H9 (cell line): ENCODE results near the gene NLRP12. TPM values are rescaled to one million over a fixed set of nuclear protein-coding genes. Genes with fewer than 3 reads are reported as not detected.
"Not testable (repeated sequence)": the region's sequence is repeated elsewhere in the genome, so short reads cannot be mapped to it uniquely, and the experiment has no call there.

ENCODE experiments used
- DNase-seq: peaks from one replicate; pipeline ENCODE4 v3.0.0-alpha.2; 2017
- H2AFZ ChIP-seq: one replicate; pipeline ENCODE4 v1.6.1; 2013; ENCODE audit warnings: mild to moderate bottlenecking, low read length, control low read depth, moderate library complexity
- H2AK5ac ChIP-seq: 2 replicates; pipeline ENCODE4 v1.6.1; 2013; ENCODE audit warnings: low read length, control low read depth, mixed read lengths; ENCODE audit not compliant: insufficient read length
- H2BK120ac ChIP-seq: one replicate; pipeline ENCODE4 v1.6.1; 2013; ENCODE audit warnings: low read depth, mild to moderate bottlenecking, low read length, control low read depth, inconsistent platforms; ENCODE audit not compliant: poor library complexity, severe bottlenecking
- H2BK12ac ChIP-seq: 2 replicates; pipeline ENCODE4 v1.6.1; 2013; ENCODE audit warnings: low read length, control low read depth, mixed read lengths, low read depth; ENCODE audit not compliant: insufficient read length
- H2BK15ac ChIP-seq: 2 replicates; pipeline ENCODE4 v1.6.1; 2013; ENCODE audit warnings: low read depth, low read length, control low read depth
- H2BK20ac ChIP-seq: one replicate; pipeline ENCODE4 v1.6.1; 2013; ENCODE audit warnings: low read depth, mild to moderate bottlenecking, low read length, control low read depth, inconsistent platforms; ENCODE audit not compliant: poor library complexity, severe bottlenecking
- H2BK5ac ChIP-seq: 2 replicates; pipeline ENCODE4 v1.6.1; 2013; ENCODE audit warnings: low read length, control low read depth, mixed read lengths; ENCODE audit not compliant: insufficient read length
- H3K14ac ChIP-seq: 2 replicates; pipeline ENCODE4 v1.6.1; 2013; ENCODE audit warnings: low read length, control low read depth; ENCODE audit not compliant: insufficient read depth
- H3K18ac ChIP-seq: 2 replicates; pipeline ENCODE4 v1.6.1; 2013; ENCODE audit warnings: low read depth, mild to moderate bottlenecking, mixed read lengths, low read length, control low read depth; ENCODE audit not compliant: insufficient read length
- H3K23ac ChIP-seq: 2 replicates; pipeline ENCODE4 v1.6.1; 2013; ENCODE audit warnings: low read length, control low read depth, mixed read lengths, low read depth; ENCODE audit not compliant: insufficient read length
- H3K23me2 ChIP-seq: 2 replicates; pipeline ENCODE4 v1.6.1; 2013; ENCODE audit warnings: low read depth, mild to moderate bottlenecking, mixed read lengths, low read length, control low read depth; ENCODE audit not compliant: insufficient read length, poor library complexity, severe bottlenecking
- H3K27ac ChIP-seq: 2 replicates; pipeline ENCODE4 v1.5.1; 2013; ENCODE audit warnings: low read length, control low read depth, mixed read lengths, low read depth; ENCODE audit not compliant: insufficient read length
- H3K27me3 ChIP-seq: 2 replicates; pipeline ENCODE4 v1.6.1; 2013; ENCODE audit warnings: low read length, control low read depth, inconsistent platforms; ENCODE audit not compliant: insufficient read depth
- H3K4ac ChIP-seq: 2 replicates; pipeline ENCODE4 v1.6.1; 2013; ENCODE audit warnings: low read depth, mild to moderate bottlenecking, control low read depth, inconsistent platforms, low read length, moderate library complexity
- H3K4me1 ChIP-seq: 2 replicates; pipeline ENCODE4 v1.6.1; 2013; ENCODE audit warnings: low read length, control low read depth, inconsistent platforms; ENCODE audit not compliant: insufficient read depth
- H3K4me2 ChIP-seq: 2 replicates; pipeline ENCODE4 v1.6.1; 2013; ENCODE audit warnings: low read length, control low read depth, mixed read lengths; ENCODE audit not compliant: insufficient read length, insufficient read depth
- H3K56ac ChIP-seq: 2 replicates; pipeline ENCODE4 v1.6.1; 2013; ENCODE audit warnings: low read depth, mild to moderate bottlenecking, mixed read lengths, low read length, control low read depth; ENCODE audit not compliant: insufficient read length
- H3K79me1 ChIP-seq: 2 replicates; pipeline ENCODE4 v1.6.1; 2013; ENCODE audit warnings: low read depth, mild to moderate bottlenecking, moderate library complexity, low read length, control low read depth, inconsistent platforms; ENCODE audit not compliant: insufficient read depth, poor library complexity, severe bottlenecking
- H3K79me2 ChIP-seq: 2 replicates; pipeline ENCODE4 v1.6.1; 2013; ENCODE audit warnings: low read length, control low read depth, inconsistent platforms; ENCODE audit not compliant: insufficient read depth
- H3K9ac ChIP-seq: 2 replicates; pipeline ENCODE4 v1.6.1; 2013; ENCODE audit warnings: low read length, control low read depth, mixed read lengths; ENCODE audit not compliant: insufficient read length; ENCODE audit errors: extremely low read depth
- H3K9me3 ChIP-seq: one replicate; pipeline ENCODE4 v1.6.1; 2013; ENCODE audit warnings: low read depth, low read length, inconsistent platforms; ENCODE audit not compliant: control insufficient read depth
- H3T11ph ChIP-seq: one replicate; pipeline ENCODE4 v1.6.1; 2013; ENCODE audit warnings: mild to moderate bottlenecking, low read length, control low read depth, inconsistent platforms
- H4K20me1 ChIP-seq: one replicate; pipeline ENCODE4 v1.6.1; 2013; ENCODE audit not compliant: control insufficient read depth, insufficient read length, insufficient read depth
- H4K5ac ChIP-seq: 2 replicates; pipeline ENCODE4 v1.6.1; 2013; ENCODE audit warnings: low read depth, mild to moderate bottlenecking, mixed read lengths, low read length, control low read depth; ENCODE audit not compliant: insufficient read length
- H4K8ac ChIP-seq: replicated peaks from 2 replicates; pipeline ENCODE4 v1.6.1; 2013; ENCODE audit warnings: low read length, control low read depth, mixed read lengths, low read depth; ENCODE audit not compliant: insufficient read length
- H4K91ac ChIP-seq: 2 replicates; pipeline ENCODE4 v1.6.1; 2013; ENCODE audit warnings: low read depth, mild to moderate bottlenecking, moderate library complexity, mixed read lengths, low read length, control low read depth; ENCODE audit not compliant: insufficient read length
- H3K27ac Mint-ChIP-seq, 3 experiments: 2 replicates in 2 of 3; 3 replicates in 1 of 3; pipeline ENCODE4 v1.8.0; 2020 to 2021; ENCODE audit warnings: mixed read lengths in 3 of 3, mild to moderate bottlenecking in 1 of 3, moderate library complexity in 1 of 3
- H3K27me3 Mint-ChIP-seq: 2 replicates; pipeline ENCODE4 v1.8.0; 2021; ENCODE audit warnings: low read depth, mild to moderate bottlenecking, moderate library complexity, mixed read lengths
- H3K36me3 Mint-ChIP-seq, 3 experiments: 2 replicates in 2 of 3; 3 replicates in 1 of 3; pipeline ENCODE4 v1.8.0; 2020 to 2021; ENCODE audit warnings: low read depth in 3 of 3, mixed read lengths in 3 of 3; ENCODE audit not compliant: insufficient read depth in 1 of 3
- H3K4me1 Mint-ChIP-seq, 2 experiments: 2 replicates each; pipeline ENCODE4 v1.8.0; 2020; ENCODE audit warnings: mixed read lengths in 2 of 2
- H3K4me3 Mint-ChIP-seq, 2 experiments: 2 replicates in 1 of 2; 3 replicates in 1 of 2; pipeline ENCODE4 v1.8.0; 2020 to 2021; ENCODE audit warnings: mild to moderate bottlenecking in 2 of 2, mixed read lengths in 2 of 2, moderate library complexity in 1 of 2
- H3K9me3 Mint-ChIP-seq, 2 experiments: 2 replicates in 1 of 2; 3 replicates in 1 of 2; pipeline ENCODE4 v1.8.0; 2020; ENCODE audit warnings: mild to moderate bottlenecking in 2 of 2, mixed read lengths in 2 of 2, moderate library complexity in 1 of 2
- CTCF ChIP-seq: fragments of 200-600 bp; sonication (generic); conservative IDR thresholded peaks from 3 replicates; pipeline ENCODE4 v1.8.0; 2021; ENCODE audit warnings: antibody characterized with exemption, mild to moderate bottlenecking
- WGBS: extraction: QIAGEN DNeasy Blood & Tissue Kit; methylation state at CpG from one replicate; pipeline ENCODE4 v1.1.7; 2013; ENCODE audit warnings: missing lambda C conversion rate, low lambda C conversion rate, mixed read lengths; ENCODE audit not compliant: insufficient read length; ENCODE audit errors: extremely low coverage; 5-methylcytosine and 5-hydroxymethylcytosine counted together
- total RNA-seq: library from RNA; stranded (reverse); gene quantifications from 2 replicates; pipeline ENCODE4 v1.2.1, GENCODE V29; 2021

The NLRP12 gene
- total RNA-seq, 1 experiment from 2014 or later, result 4.0 TPM

- Histone ChIP-seq H4K20me1 (no peaks in the 10 kb centered on the region), H3T11ph (no peak overlapping the region), H3K4ac (no peak overlapping the region; the same call in 1 of the 2 replicates), H2AK5ac (peak overlapping the region; percentile 68), H4K91ac (no peak overlapping the region), H3K4me1 (no peaks in the 10 kb centered on the region; the same call in 1 of the 2 replicates), H2BK5ac (peak overlapping the region; percentile 44), H2BK15ac (no peak overlapping the region), H3K18ac (no peak overlapping the region), H4K8ac (no peak overlapping the region), H3K56ac (no peak overlapping the region), H3K27me3 (no peaks in the 10 kb centered on the region), H3K9ac (no peak overlapping the region), H3K27ac (peak overlapping the region; percentile 94), H2BK20ac (no peak overlapping the region), H2AFZ (no peak overlapping the region), H3K79me2 (no peaks in the 10 kb centered on the region), H3K4me2 (no peak overlapping the region), H2BK12ac (no peak overlapping the region), H4K5ac (no peak overlapping the region), H3K9me3 (no peaks in the 10 kb centered on the region), H3K14ac (no peak overlapping the region), H3K79me1 (no peaks in the 10 kb centered on the region), H3K23me2 (peaks cover under 1% of the 10 kb centered on the region), H2BK120ac (peak overlapping the region; percentile 65), H3K23ac (no peak overlapping the region)
- Mint-ChIP-seq H3K4me3 (peak overlapping the region in 1 of 2 experiments; percentile 62; a peak in 1 of 5 replicates), H3K4me1 (peaks cover 21 to 22% of the 10 kb centered on the region in 2 experiments), H3K9me3 (peaks cover 44 to 46% of the 10 kb centered on the region in 2 experiments), H3K27ac (peak overlapping the region; percentile 94 to 99 (median 99)), H3K36me3 (peaks cover 10 to 42% (median 29%) of the 10 kb centered on the region in 3 experiments), H3K27me3 (no peaks in the 10 kb centered on the region; the same call in 1 of the 2 replicates)
- peak; percentile 62 for DNase-seq
- WGBS, result no CpG with 5 or more reads among the region's 4 CpGs
- TF ChIP-seq CTCF, result no peak
Measured at GRCh38 chr19:53782698-53783097, 41.4 kb downstream of the NLRP12 start.

- H3K23me2 ChIP-seq, H2AFZ ChIP-seq, H2BK120ac ChIP-seq, H3T11ph ChIP-seq, H3K14ac ChIP-seq, H2BK20ac ChIP-seq, H3K4me3 Mint-ChIP-seq, H2BK5ac ChIP-seq, H3K27ac Mint-ChIP-seq, H3K27me3 ChIP-seq, H3K4ac ChIP-seq, H3K27me3 Mint-ChIP-seq, H3K23ac ChIP-seq, H3K9me3 ChIP-seq, H4K5ac ChIP-seq, H3K79me2 ChIP-seq, H3K56ac ChIP-seq, H3K9ac ChIP-seq, H2AK5ac ChIP-seq, H3K4me2 ChIP-seq, H2BK15ac ChIP-seq, H3K79me1 ChIP-seq, H4K8ac ChIP-seq, H4K20me1 ChIP-seq, H3K18ac ChIP-seq, H3K4me1 ChIP-seq, DNase-seq: not testable (repeated sequence)
- H3K9me3 Mint-ChIP-seq, result peaks cover 41 to 46% of the 10 kb centered on the region in 2 experiments
- no CpG with 5 or more reads among the region's 8 CpGs for WGBS
- peaks cover 17% of the 10 kb centered on the region in 2 experiments for H3K4me1 Mint-ChIP-seq
- H4K91ac ChIP-seq, result peak overlapping the region; percentile 31
- peak overlapping the region; percentile 62 for H2BK12ac ChIP-seq
- peak overlapping the region; percentile 94 for H3K27ac ChIP-seq
- H3K36me3 Mint-ChIP-seq, result peaks cover 9 to 37% (median 24%) of the 10 kb centered on the region in 3 experiments
Measured at GRCh38 chr19:53781332-53781731, 42.8 kb downstream of the NLRP12 start.
